ENCODE results near the gene ABHD10.
A peak's percentile ranks its signal among the peaks of the same experiment; 100 is the strongest.

Gene ABHD10

DNA sequence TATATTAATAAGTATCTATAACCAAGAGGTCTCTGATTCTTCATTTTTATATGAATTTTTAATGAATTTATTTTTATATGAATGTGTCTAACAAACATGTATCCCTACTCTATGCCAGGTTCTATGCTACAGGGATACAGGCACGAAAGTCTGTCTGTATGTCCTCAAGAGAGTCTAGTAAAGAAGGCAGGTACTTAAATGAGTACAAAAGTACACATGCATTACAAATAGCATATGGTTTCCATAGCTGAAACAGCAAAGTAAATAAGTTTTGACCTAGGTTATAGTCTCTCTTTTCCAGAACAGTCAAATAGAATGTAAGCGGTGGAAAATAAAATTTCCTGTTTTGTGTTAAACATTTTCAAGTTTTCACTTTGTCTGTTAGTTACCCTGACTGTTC lies 13.3 kb upstream of the ABHD10 start:
- DNase-seq (ENCODE audit: low read depth, low spot score), result no peak

DNA sequence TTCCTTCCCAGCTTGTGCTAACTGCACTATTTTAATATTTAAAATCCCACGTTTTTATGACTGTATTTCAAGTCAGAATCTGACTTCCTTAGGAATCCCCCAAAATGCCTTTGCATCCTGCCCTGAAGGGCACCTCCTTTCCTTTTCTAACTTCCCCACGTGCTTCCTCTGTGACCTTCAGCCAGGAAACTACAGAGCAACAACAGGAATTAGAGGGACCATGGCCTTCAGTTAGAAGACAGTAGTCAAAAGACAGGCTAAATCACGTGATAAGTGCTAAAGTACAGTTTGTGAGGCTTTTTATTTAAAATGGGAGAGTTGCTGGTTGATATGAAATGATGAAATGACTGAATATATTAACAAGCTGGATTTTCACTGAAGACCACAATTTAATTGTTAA lies 11.8 kb upstream of the ABHD10 start:
- no peak for DNase-seq (ENCODE audit: low read depth, low spot score)

DNA sequence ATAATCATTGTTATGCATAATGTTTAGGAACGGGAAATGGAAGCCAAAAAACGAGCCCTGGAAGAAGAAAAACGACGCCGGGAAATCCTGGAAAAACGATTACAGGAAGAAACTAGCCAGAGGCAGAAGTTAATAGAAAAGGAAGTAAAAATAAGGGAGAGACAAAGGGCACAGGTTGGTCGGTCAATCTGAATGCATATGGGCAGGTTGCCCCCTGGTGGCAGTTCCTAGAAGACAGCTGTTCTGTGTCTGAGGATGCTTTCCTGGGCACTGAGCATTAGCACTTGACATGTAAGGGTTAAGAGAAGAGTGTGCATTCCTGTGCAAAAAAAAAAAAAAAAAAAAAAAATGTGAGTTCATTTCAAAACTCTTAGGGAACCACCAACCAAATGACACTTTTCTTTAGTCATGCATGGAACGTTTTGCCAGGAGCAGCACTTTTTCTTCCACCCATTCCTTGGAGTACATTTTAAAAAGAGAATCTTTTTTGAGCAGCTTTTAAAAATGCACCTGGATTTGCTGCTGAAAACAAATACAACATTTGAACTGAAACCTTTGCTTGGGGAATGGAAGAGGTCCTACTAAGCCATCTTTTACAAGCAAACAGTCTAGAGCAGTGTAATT lies 11.1 kb upstream of the ABHD10 start:
- peak; percentile 86 for DNase-seq (ENCODE audit: low read depth, low spot score)

DNA sequence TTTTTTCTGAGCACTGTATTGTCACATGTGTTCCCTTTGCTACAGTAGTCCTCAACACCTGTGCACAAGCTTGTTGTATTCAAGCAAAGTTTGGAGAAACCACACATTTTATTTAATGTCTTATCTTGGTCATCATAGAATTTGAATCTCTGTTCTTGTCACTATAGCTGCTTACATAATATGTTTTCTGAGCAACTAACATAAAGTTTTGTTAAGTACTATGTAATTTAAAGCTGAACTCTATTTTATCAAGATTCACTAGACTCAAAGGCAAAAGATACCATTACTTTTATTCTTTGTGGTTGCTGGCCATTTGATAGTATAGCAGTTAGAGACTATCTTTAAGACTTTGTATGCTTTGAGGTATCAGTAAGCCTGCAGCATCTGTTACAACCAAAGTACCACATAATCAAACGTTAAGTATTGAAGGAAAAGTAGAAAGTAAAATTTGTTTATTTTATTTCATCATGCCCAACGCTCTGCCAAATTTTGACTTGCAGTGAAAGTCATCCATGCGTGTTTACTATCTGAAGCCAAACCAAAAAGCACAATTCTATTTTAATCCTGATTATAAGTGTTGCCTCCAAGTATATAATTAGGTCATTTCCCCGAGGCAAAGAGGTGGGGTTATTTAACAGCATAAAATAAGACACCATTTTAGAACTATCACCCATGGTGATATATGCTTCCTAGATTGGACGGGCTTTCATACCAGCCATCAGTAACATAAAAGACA lies 10.3 kb upstream of the ABHD10 start:
- no peak for DNase-seq (ENCODE audit: low read depth, low spot score)

DNA sequence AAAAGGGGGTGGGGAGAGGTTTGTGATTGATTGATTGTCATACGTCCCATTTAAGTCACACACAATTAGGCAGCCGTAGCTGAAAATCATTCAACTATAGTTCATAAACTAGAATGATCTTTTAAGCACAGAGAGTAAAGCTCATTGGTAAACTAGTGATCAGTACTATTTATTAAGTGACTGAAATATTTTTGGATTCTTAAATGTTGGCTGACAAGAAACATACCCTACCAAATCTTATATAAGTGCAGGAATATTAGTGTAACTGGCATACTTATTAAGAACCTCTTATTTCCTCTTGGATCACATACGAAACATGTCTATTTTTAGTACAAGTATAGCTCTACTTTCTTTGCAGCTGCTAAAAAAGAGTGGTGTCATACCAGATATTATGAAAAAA lies 8.4 kb upstream of the ABHD10 start:
- DNase-seq (ENCODE audit: low read depth, low spot score), result no peak

DNA sequence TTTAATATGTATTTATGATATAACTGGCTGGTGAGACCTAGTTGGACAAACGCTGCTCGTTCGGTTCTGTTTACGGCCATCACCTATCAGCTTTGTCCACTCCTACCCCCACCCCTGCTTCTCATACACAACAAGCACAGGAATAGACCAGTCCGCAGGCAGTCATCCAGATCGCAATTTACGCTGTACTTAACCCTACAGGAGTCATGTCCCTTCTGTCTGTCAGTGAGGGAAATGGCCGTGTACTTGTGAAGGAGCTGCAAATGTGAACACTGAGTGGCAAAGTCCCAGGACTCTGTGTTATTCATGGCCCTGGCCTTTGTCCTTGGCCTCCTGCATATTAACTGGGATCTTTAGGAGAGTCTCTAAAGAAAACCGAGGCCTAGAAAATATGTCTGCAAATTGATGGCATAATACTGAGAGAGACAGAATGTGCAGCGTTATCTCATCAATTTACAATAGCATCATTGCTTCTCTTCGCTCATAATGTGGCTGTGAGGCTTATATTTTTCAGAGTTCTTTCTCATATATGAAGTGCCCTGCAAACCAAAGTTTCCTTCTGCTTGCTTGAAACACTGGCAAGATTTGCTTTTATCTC lies 7.2 kb upstream of the ABHD10 start:
- no peak for DNase-seq (ENCODE audit: low read depth, low spot score)

DNA sequence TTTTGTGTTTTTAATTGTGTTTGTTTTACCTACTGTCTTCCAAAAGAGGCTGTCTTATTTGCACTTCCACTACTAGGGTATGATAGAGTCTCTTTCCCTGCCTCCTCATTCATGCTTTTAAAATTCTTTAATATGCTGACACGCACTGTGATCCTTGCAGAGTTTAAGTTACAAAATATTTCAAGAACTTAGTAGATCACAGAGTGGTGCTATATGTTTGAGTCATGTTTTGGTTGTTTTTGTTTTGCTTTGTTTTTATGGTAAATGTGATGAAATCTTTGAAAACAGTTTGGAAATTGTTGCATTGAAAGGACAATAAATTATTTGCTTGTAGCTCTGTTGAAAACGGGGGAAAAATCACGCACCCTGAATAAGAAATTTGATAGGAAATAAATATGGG lies 5.9 kb upstream of the ABHD10 start:
- no peak for DNase-seq (ENCODE audit: low read depth, low spot score)

DNA sequence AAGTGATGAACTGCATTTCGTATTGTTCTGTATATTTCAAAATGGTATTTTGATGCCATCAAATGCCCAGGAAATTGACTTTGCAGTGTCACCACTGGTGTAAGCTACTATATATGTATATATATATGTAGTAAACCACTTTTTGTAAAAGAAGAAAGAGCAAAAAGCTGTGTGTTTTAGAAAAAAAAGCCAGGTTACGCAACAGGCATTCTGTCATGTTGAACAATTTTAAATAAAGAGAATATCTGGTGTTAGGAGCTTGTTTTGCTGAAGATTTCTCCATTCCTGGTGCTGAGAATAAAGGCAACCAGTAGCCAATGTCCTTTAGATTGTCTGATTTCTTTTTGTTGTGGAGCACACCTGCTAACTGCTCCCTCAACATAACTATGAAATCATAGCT lies 3.7 kb upstream of the ABHD10 start:
- DNase-seq (ENCODE audit: low read depth, low spot score), result no peak

DNA sequence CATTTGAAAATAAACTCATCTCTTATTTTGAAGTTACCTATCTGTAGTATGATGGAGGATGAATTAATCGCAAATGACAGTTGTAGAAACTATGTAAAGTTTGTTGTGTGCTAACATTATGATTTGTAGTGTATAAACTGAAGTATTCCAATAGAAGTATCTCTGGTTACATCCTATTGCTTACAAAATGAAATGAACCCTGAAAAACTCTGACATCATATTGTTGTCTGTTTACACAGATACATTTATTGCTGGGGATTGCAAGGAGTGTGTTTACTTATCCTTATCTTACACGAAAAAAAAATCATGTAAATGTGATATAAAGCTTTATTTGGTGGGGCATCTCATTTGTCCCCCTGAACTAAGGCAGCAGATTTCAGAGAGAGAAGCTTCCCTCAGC lies 2.6 kb upstream of the ABHD10 start:
- no peak for DNase-seq (ENCODE audit: low read depth, low spot score)

DNA sequence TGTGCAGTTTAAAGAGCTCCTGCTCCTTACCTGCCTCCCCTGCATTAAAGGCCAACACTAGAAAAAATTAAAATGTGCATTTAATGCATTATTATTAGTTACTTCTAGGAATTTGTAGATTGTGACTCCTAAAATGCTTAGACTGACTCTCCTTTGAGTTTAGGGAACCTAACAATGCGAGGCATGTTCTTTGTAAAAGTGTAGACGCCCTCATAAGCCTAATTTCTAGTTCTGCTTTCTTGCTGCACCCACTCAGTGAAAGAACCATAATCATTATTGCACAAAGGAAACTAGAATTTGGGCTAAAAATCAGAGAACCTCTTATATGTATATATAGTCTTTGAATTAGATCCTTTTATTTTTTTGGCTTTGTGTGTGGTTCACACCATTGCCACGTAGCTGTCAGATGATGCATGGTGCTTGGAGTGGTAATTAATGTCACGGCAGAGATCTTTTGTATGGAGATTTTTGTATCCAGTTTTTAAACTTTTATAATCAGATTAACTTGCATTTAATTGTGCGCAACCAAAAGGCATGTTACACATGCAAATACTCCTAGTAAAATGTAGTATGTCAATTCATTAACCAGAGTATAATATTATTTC lies 710 bp downstream of the ABHD10 start:
- no peak for DNase-seq (ENCODE audit: low read depth, low spot score)

DNA sequence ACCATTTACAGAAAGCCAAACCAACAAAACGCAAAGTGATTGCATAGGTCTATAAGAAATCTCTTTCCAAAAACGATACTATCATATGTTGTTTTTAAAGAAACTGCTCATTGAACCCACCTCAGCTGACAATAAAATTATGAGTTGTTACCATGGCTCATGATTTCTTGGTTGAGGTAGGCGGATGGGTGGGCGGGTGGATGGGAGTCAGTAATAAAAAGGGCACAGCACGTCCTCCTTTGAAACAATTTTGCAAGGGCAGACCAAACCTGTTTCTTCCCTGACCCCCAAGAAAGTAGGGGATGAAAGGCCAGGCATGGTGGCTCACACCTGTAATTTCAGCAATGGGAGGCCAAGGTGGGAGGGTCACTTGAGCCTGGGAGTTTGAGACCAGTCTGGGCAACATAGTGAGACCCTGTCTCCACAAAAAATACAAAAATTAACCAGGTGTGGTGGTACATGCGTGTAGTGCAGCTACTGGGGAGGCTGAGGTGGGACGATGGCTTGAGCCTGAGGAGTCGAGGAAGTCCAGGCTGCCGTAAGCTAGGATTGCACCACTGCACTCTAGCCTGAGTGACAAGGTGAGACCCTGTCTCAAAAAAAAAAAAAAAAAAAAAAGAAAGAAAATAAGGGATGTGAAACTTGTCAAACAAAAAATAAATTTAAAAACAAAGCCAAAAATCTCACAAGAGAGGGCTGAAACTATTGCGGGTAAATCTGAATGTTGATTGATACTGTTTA lies 2.1 kb downstream of the ABHD10 start:
- no peak for DNase-seq (ENCODE audit: low read depth, low spot score)

DNA sequence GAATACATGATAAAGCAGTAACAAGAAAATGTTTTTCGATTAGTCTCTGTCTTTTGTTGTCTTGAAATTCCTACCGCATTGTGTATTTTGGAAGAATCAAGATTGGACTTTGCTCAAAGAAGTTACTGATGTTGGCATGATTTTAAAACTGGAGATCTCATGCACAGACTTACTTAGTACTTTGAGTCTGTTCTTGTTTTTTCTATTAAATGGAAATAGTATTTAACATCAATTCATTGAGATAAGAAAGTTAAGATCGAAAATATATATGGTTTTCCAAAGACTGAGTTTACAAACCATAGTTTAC lies 2.6 kb downstream of the ABHD10 start:
- DNase-seq (ENCODE audit: low read depth, low spot score), result no peak

DNA sequence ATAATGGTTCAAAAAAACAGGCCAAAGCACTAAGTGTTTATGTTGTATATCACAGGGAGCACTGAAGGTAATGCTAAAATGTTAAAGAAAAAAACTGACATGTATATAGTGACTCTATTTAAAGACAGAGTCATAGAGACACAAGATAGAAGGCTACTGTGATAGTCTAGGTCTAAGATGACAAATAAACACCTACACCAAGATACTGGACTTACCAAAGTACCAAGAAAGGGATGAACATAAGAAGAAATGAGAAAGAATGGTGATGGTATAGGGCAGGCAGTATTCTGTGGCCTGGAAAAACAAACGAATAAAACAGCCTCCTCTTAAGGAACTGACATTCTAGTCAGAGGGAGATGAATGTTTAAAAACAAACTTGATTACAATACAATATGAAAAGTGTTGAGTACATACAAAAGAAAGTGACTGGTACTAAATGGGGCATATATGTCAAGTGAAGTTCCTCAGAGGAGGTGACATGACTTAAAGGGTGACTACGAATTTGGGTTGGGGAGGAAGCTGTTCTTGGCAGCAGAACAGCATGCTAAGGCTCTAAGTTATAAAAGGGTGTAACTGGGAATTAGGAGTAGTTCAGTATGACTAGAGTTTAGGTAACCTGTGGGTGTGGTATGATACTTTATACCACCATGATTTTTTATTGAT lies 5.9 kb downstream of the ABHD10 start:
- no peak for DNase-seq (ENCODE audit: low read depth, low spot score)

DNA sequence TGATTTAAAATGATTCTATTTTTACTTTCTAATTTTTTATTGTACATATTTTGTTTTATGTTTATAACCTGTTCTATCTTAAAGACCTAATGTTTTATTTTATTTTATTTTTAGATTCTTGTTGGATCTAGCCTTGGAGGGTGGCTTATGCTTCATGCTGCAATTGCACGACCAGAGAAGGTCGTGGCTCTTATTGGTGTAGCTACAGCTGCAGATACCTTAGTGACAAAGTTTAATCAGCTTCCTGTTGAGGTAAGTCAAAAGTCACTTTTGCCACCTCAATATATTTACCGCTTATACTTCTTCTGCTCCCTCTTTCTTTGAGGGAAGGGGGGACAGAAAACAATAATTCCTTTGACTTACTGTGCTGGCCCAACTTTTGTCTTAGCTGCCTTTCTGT lies 8.0 kb downstream of the ABHD10 start:
- no peak for DNase-seq (ENCODE audit: low read depth, low spot score)

DNA sequence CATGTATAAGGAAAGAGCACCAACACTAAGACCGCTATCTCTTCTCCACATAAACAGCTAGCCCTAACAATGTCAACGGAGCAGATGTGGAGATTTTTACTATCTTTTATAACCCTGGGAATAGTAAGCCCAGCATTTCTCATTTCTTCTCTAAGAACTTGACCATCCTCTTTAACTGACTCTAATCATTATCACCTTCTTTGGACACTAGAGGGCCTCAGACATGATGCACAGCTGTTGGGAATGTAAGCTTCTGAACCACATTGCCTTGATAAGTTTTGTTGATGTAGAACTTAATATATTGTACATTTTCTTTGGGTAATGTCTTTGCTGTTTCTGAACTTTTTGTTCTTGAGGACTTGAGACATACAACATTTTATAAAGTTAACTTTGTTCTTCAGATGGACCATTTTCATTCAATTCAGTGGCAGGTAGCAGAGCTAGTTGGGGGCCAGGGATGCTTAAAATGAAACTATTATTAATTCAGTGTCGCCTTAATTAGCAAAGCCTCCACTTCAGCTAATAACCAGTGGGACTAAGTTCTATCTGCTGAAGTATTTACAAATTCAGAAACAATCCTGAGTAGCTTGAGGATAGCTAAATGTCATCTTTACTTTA lies 10.3 kb downstream of the ABHD10 start:
- DNase-seq (ENCODE audit: low read depth, low spot score), result no peak

DNA sequence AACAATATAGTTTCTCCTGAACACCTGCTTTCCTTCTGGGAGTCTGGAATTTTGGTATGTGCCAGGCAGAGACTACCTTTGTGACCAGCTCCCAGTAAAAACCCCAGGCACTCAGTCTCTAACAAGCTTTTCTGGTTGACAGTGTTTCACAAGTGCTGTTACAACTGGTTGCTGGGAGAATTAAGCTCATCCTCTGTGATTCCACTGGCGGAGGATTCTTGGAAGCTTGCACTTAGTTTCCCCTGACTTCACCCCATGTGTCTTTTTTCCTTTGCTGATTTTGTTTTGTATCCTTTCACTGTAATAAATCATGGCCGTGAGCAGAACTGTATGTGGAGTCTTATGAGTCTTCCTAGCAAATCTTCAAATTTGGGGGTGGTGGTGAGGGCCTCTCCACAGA lies 14.2 kb downstream of the ABHD10 start:
- peak; percentile 25 for DNase-seq (ENCODE audit: low read depth, low spot score)

DNA sequence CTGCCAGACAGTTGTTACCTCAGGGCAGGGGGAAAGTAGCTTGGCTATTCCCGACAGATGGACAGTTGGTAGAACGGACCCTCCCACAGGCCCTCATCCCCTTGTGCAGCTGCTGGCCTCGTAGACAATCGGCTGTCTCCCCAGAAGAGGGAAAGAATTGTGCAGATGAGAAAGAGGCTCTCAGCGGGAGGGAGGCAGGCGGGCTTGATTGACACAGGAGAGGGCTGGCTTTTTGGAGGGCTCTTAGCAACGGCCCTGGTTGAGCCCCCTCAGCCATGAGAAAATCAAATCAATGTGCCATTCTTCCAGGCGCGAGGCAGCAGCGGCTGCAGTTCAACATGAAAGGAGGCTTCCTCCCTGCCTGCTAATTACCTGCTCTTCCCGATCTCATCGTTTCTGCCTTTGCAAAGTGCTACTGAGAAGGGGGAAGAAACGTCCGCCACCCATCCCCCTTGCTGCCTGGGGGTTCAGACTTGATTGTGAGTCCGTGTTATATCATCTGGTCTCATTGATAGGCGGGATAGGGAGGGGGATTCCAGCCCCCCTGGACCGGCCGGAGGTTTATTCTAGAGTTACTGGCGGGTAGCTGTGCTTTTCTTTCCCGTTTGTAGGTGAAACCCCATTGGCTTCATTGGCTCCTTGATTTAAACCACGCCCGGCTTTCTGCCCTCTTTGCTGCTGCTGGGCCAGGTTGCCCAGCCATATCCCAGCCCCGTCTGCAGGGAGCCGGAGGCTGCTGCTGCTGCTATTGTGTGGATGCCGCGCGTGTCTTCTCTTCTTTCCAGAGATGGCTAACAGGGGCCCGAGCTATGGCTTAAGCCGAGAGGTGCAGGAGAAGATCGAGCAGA lies 20.0 kb downstream of the ABHD10 start, which contains the start of gene TAGLN3:
Gene TAGLN3 (plus strand): TSS at position 287 of the 848 bp plus-strand sequence. CDS start 501 bp downstream, at position 788.
- peak; percentile 91 for DNase-seq (ENCODE audit: low read depth, low spot score)

DNA sequence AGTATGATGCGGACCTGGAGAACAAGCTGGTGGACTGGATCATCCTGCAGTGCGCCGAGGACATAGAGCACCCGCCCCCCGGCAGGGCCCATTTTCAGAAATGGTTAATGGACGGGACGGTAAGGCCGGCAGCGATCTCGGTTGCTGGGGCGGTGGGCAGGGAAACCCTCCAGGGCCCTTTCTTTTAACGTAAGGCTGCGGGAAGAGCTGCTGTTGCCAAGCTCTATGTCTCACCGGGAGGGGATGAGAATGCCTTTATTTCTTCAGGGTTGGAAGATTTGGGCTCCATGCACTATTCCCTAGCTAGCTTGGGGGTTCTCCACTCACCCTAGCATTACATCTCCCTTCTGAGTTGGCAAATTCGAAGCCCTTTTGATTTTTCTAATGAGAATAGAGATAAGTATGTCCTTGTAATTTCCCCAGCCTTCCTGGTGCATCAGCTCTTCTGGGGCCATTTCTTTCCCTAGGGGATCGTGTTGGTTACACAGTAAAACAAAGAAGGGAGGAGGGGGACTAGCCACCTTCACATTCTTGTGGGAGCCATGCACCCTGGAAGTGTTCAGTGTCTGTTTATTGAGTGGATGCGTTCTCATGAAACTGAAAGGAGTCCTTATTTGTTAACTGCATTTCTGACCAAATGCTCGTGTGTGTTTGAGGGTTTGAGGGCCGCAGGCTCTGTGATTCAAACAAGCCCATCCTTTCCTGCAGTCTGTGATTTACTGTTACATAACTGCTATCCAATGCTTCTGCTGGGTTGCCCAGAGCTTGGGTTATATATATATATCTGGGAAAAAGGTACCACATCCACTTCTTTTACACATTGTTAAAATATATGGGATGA lies 20.9 kb downstream of the ABHD10 start:
- DNase-seq (ENCODE audit: low read depth, low spot score), result peak; percentile 13

DNA sequence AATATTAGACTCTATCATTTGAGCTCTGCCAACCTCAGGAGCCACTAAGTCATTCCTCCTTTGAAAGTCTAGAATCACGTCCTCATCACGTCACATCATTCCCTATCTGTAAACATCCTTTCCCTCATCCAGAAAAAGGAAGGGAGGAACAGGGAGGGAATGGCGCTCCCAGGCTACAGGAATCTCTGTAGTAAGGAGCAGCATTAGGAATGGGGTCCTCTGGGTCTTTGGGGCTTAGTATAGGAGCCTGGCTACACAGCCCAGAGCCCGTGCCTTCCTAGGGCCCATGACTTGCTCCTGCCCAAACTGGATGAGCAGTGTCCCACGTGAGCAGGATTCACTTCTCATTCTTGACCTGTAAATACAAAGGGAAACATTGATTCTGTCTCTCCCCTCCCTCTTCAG lies 21.5 kb downstream of the ABHD10 start:
- DNase-seq (ENCODE audit: low read depth, low spot score), result no peak
